ENCODE data around the gene TRMT44. TPM values are rescaled to one million over a fixed set of nuclear protein-coding genes. Genes with fewer than 3 reads are reported as not detected.

TRMT44 gene
- total RNA-seq, 1 donor from 2014 or later, result 20.1 TPM

DNA sequence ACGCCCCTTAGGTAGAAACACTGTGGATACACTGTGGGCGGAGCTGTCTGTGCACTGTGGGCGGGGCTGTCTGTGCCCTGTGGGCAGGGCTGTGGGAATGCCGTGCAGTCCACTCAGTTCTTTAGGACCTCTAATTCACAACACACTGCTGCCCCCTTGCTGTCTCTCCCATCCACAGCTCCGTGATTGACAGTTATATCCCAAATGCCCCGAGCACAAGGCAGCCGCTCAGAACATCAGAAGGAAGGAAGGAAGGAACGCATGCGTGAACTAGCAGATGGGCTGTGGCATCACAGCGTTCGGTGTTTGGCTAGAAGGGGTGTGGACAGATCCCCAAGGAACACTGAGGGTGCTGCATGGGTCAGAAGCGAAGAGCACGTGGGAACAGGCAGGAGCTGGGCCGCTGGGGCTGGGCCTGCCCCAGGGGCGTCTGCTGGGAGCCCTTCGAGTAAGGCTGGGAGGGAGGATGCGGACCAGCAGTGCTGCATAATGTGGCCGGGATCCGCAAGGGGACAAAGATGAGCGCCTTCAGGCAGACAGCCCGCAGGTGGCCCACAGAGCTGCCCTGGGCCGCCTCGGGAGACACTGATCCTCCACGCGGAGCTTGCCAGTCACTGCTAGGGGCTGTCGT, 29.8 kb upstream of the TRMT44 start:
- Mint-ChIP-seq H3K9me3 (peaks cover 5% of the 10 kb centered on the region), H3K27ac (ENCODE audit: unreplicated experiment) (no peak overlapping the region), H3K27me3 (ENCODE audit: low read depth) (no peaks in the 10 kb centered on the region), H3K36me3 (ENCODE audit: low read depth) (peaks cover 12% of the 10 kb centered on the region), H3K4me1 (peaks cover 5% of the 10 kb centered on the region), H3K4me3 (no peak overlapping the region)
- TF ChIP-seq, protein P1, sequence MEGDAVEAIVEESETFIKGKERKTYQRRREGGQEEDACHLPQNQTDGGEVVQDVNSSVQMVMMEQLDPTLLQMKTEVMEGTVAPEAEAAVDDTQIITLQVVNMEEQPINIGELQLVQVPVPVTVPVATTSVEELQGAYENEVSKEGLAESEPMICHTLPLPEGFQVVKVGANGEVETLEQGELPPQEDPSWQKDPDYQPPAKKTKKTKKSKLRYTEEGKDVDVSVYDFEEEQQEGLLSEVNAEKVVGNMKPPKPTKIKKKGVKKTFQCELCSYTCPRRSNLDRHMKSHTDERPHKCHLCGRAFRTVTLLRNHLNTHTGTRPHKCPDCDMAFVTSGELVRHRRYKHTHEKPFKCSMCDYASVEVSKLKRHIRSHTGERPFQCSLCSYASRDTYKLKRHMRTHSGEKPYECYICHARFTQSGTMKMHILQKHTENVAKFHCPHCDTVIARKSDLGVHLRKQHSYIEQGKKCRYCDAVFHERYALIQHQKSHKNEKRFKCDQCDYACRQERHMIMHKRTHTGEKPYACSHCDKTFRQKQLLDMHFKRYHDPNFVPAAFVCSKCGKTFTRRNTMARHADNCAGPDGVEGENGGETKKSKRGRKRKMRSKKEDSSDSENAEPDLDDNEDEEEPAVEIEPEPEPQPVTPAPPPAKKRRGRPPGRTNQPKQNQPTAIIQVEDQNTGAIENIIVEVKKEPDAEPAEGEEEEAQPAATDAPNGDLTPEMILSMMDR (conservative IDR thresholded peaks at IDR 0.05), result peak; percentile 57
- peak; percentile 61 for DNase-seq (ENCODE audit: low read depth, low spot score)

DNA sequence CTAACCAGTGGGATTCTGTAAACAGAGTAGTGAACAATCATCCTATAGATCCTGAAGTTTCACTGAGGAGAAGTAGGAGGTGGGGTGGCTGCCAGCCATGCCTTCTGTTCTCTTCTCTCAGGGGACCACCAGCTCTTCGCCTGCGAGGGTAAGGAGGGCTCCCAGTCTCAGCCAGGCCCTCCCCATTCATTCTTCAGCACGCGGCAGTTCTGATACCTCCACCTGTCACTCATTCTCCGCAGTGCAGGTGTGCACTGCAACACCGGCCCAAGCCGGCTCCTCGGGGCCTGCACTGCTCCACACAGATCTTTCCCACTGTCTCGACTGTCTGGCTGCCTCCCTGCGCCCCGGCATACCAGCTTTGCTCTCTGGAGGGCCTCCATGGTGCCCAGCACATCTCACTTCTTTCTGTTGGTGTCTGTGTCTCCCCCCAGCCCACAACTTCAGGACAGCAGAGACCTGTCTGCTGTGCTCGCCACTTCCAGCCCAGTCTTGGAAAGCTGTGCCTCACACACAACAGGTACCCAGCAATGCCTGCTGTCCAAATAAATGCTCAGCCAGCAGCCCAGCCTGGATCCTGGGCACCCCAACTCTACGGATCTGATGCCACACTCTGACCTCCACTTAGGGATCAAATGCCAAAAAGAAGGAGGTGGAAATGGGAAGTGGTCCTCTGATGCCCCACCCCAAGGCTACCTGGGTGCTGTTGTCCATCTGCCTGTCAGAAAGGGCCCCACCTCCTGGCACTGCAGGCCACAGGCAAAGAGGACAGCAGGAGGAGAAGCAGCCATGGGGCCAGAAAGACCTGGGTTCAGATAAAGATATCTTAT, 29.0 kb upstream of the TRMT44 start:
- no peak overlapping the region for H3K27ac Mint-ChIP-seq (ENCODE audit: unreplicated experiment)
- H3K4me3 Mint-ChIP-seq, result no peak overlapping the region
- peaks cover 5% of the 10 kb centered on the region for H3K4me1 Mint-ChIP-seq
- TF ChIP-seq, protein P1 (conservative IDR thresholded peaks at IDR 0.05), result no peak
- peaks cover under 1% of the 10 kb centered on the region for H3K9me3 Mint-ChIP-seq
- DNase-seq (ENCODE audit: low read depth, low spot score), result no peak
- no peaks in the 10 kb centered on the region for H3K27me3 Mint-ChIP-seq (ENCODE audit: low read depth)
- H3K36me3 Mint-ChIP-seq (ENCODE audit: low read depth), result peaks cover 4% of the 10 kb centered on the region

DNA sequence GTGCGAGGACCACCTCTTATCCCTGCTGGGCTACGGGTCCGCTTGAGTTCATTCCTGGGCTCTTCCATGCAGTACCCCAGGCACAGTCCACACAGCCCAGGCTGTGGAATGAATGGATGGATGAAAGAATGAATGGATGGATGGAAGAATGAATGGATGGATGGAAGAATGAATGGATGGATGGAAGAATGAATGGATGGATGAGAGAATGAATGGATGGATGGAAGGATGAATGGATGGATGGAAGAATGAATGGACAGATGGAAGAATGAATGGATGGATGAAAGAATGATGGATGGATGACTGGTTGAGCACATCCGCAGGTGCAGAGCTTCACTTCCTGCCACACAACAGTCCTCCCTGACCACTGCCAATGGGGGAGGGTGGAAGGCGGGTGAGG, 28.3 kb upstream of the TRMT44 start:
- Mint-ChIP-seq H3K4me1 (peaks cover 5% of the 10 kb centered on the region), H3K9me3 (no peaks in the 10 kb centered on the region), H3K36me3 (ENCODE audit: low read depth) (peaks cover 3% of the 10 kb centered on the region), H3K27ac (ENCODE audit: unreplicated experiment) (no peak overlapping the region), H3K4me3 (no peak overlapping the region), H3K27me3 (ENCODE audit: low read depth) (no peaks in the 10 kb centered on the region)
- TF ChIP-seq, protein P1 (conservative IDR thresholded peaks at IDR 0.05), result no peak
- no peak for DNase-seq (ENCODE audit: low read depth, low spot score)

DNA sequence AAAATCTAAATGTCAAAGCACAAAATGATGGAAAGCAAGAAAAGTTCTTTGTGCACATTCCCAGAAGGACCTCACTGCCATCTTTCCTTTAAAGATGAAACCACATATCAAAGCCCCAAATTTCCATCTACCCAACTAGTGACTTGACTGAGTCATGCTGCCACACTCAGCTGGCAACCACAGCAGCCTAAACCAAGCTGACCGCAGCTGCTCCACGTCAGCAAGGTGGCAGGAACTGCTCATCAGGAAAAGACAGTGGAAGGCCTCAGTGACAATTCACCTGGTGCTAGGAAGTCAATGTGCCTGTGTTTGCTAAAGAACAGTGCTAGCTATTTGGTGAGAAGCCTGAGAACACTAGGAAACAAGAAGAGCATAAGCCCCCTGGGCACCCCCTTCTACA, 26.2 kb upstream of the TRMT44 start:
- DNase-seq (ENCODE audit: low read depth, low spot score), result no peak
- Mint-ChIP-seq H3K27ac (ENCODE audit: unreplicated experiment) (no peak overlapping the region), H3K27me3 (ENCODE audit: low read depth) (no peaks in the 10 kb centered on the region), H3K9me3 (no peaks in the 10 kb centered on the region), H3K4me1 (peaks cover 5% of the 10 kb centered on the region), H3K4me3 (no peak overlapping the region), H3K36me3 (ENCODE audit: low read depth) (peaks cover 3% of the 10 kb centered on the region)
- TF ChIP-seq, protein P1 (conservative IDR thresholded peaks at IDR 0.05), result no peak

DNA sequence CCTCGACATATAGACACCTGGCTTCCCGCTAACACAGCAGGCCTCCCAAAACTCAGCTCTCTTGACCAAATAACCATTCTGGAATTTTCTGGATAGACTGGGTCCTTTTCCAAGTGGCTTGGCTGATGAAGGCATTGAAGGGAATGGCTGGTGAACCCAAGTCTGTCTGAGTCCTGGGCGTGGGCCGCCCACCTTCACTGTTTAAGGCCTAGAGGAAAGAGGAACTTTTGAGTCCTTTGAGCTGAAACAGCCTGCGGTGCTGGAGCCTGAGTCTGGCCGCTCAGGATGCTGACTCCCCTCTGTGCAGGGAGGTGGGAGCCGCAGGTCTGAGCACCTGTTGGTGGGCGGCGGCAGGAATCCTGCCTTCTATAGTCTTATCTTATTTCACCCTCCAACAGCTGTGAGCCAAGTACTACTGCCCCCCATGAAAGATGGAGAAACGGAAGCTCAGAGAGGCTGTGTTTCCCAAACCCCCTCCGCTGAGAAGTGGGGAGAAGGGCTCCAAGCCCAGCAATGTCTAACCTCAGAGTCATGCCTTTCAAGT, 23.4 kb upstream of the TRMT44 start:
- H3K27ac Mint-ChIP-seq (ENCODE audit: unreplicated experiment), result no peak overlapping the region
- TF ChIP-seq, protein P1 (conservative IDR thresholded peaks at IDR 0.05), result no peak
- peaks cover 3% of the 10 kb centered on the region for H3K36me3 Mint-ChIP-seq (ENCODE audit: low read depth)
- H3K27me3 Mint-ChIP-seq (ENCODE audit: low read depth), result no peaks in the 10 kb centered on the region
- no peak overlapping the region for H3K4me3 Mint-ChIP-seq
- no peaks in the 10 kb centered on the region for H3K9me3 Mint-ChIP-seq
- DNase-seq (ENCODE audit: low read depth, low spot score), result no peak
- no peaks in the 10 kb centered on the region for H3K4me1 Mint-ChIP-seq
